Measurements from ENCODE around the gene PTDSS2. TPM values are rescaled to one million over a fixed set of nuclear protein-coding genes. Genes with fewer than 3 reads are reported as not detected.
"Not testable (repeated sequence)": the region's sequence is repeated elsewhere in the genome, so short reads cannot be mapped to it uniquely, and the experiment has no call there.

Gene PTDSS2
- total RNA-seq = 30.2 TPM
- long read RNA-seq, transcript PTDSS2-201 (12 exons, 2,445 nt) = major isoform, 58 of 109 reads
- long read RNA-seq, partial matches to known transcripts = 13 of 109 reads
- long read RNA-seq, other reads (novel, unspliced or antisense) = 38 of 109 reads

- peak; percentile 97 for DNase-seq
- no peak for TF ChIP-seq CTCF (IDR thresholded peaks at IDR 0.05; ENCODE audit: borderline replicate concordance)
- Histone ChIP-seq H3K27me3 (ENCODE audit: low read depth) (no peaks in the 10 kb centered on the region), H3K4me1 (peaks cover 49% of the 10 kb centered on the region), H3K4me3 (peak within 1 kb of the TSS; percentile 98), H3K36me3 (peaks cover 26% of the 10 kb centered on the region), H3K27ac (replicated peaks) (peak within 1 kb of the TSS; percentile 94), H3K9me3 (replicated peaks) (no peaks in the 10 kb centered on the region)
- intact Hi-C loops (cut with micrococcal nuclease) = no loop called here
Observed at GRCh38 chr11:449889-450808, at the start of gene PTDSS2. Gene PTDSS2, plus strand, starts transcription at chr11:450279. Its CDS starts 177 bp downstream, at chr11:450456.

GRCh38 chr11:401196-401595 lies 48.9 kb upstream of the PTDSS2 start:
- H3K4me3 ChIP-seq; H3K36me3 ChIP-seq; DNase-seq; H3K27me3 ChIP-seq (ENCODE audit: low read depth); H3K27ac ChIP-seq (replicated peaks); H3K9me3 ChIP-seq (replicated peaks); intact Hi-C loops (cut with micrococcal nuclease): not testable (repeated sequence)
- peaks cover 26% of the 10 kb centered on the region for H3K4me1 ChIP-seq

- Histone ChIP-seq H3K9me3 (replicated peaks) (no peaks in the 10 kb centered on the region), H3K36me3 (no peaks in the 10 kb centered on the region), H3K4me3 (no peak overlapping the region), H3K4me1 (peaks cover 24% of the 10 kb centered on the region), H3K27ac (replicated peaks) (no peak overlapping the region), H3K27me3 (ENCODE audit: low read depth) (no peaks in the 10 kb centered on the region)
- no peak for TF ChIP-seq CTCF (IDR thresholded peaks at IDR 0.05; ENCODE audit: borderline replicate concordance)
- DNase-seq = no peak
- intact Hi-C loops (cut with micrococcal nuclease) = no loop called here
Observed at GRCh38 chr11:403021-403760, 46.9 kb upstream of the PTDSS2 start.

GRCh38 chr11:403761-404431 lies 46.2 kb upstream of the PTDSS2 start:
- H3K27me3 ChIP-seq (ENCODE audit: low read depth) = no peaks in the 10 kb centered on the region
- intact Hi-C loops (cut with micrococcal nuclease) = no loop called here
- no peak for TF ChIP-seq CTCF (IDR thresholded peaks at IDR 0.05; ENCODE audit: borderline replicate concordance)
- no peak overlapping the region for H3K4me3 ChIP-seq
- no peak for DNase-seq
- H3K36me3 ChIP-seq = no peaks in the 10 kb centered on the region
- no peaks in the 10 kb centered on the region for H3K9me3 ChIP-seq (replicated peaks)
- H3K4me1 ChIP-seq = peaks cover 24% of the 10 kb centered on the region
- H3K27ac ChIP-seq (replicated peaks) = no peak overlapping the region

- TF ChIP-seq CTCF (IDR thresholded peaks at IDR 0.05; ENCODE audit: borderline replicate concordance) = no peak
- H3K27ac ChIP-seq (replicated peaks) = no peak overlapping the region
- H3K9me3 ChIP-seq (replicated peaks) = no peaks in the 10 kb centered on the region
- no peaks in the 10 kb centered on the region for H3K36me3 ChIP-seq
- intact Hi-C loops (cut with micrococcal nuclease) = no loop called here
- no peak overlapping the region for H3K4me3 ChIP-seq
- no peak for DNase-seq
- H3K27me3 ChIP-seq (ENCODE audit: low read depth) = no peaks in the 10 kb centered on the region
- peaks cover 24% of the 10 kb centered on the region for H3K4me1 ChIP-seq
Observed at GRCh38 chr11:404551-405264, 45.4 kb upstream of the PTDSS2 start.

Data from left ventricle myocardium inferior (tissue), 1 donor.